ENCODE results near the gene KLHL3.

GRCh38 chr5:137757634-137758033, 21.7 kb upstream of the KLHL3 start:
- TF ChIP-seq ELF4 (IDR thresholded peaks at IDR 0.05) (no peak), NFRKB (IDR thresholded peaks at IDR 0.05) (no peak), ZNF384 (IDR thresholded peaks at IDR 0.05) (no peak), L3MBTL2 (conservative IDR thresholded peaks at IDR 0.05) (no peak), PKNOX1 (IDR thresholded peaks at IDR 0.05) (no peak), FOXM1 (IDR thresholded peaks at IDR 0.05; ENCODE audit: borderline replicate concordance) (no peak), SUZ12 (IDR thresholded peaks at IDR 0.05) (no peak)
